ENCODE results near the gene TUBB1. TPM values are rescaled to one million over a fixed set of nuclear protein-coding genes. Genes with fewer than 3 reads are reported as not detected.

Gene TUBB1
- total and polyA plus RNA-seq, 2 donors (not counting 1 experiment from before 2014, with no cell fraction given): 0.22 to 0.43 TPM

DNA sequence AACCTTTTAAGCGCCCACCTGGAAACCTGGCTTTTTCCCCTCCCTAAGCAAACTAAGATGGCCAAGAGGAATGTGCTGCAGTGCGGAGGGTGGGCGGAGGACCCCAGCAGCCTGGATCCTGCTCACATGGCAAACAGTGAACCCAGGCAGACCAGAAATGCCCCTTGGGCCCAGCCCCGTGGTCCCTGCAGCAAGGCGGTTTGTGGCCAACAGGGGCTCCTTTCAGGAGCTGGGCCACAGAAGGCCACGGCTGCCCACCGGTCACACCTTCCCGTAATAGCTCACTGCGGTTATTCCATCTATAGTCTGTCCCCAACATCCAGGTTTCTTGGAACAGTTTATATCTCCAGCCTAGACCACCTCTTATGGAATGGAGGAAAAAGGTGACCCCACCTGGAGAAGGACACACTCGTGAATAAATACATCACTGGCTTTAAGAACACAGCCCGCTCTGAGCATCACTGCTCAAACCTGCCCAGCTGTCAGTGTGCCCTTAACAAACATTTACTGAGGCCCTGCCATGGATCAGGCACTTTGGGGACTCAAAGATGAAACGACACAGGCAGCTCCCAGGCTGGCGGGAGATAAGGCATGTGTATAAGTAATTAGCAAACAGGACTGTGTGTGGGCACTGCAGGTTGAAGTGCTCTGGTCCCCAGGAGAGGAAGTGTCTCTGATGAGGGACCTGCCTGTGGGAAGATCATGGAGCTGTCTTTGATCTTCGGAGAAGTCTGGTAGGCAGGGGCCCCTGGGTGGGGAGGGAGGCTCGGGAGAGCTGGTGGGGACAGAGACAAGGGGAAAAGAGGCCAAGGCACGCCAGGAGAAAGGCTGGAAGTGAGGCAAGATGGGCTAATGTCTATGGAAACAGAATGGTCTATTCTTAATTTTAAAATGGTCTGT lies 3.2 kb upstream of the TUBB1 start:
- Histone ChIP-seq H4K20me1 (ENCODE audit: control insufficient read depth, insufficient read depth, low read length, poor library complexity, severe bottlenecking) (no peaks in the 10 kb centered on the region), H3K4me1 (ENCODE audit: control insufficient read depth in 2 of 2, insufficient read depth in 2 of 2, low read length in 2 of 2) (peaks cover 20 to 24% of the 10 kb centered on the region in 2 donors), H3K27me3 (replicated peaks in 1 of 4; ENCODE audit: control extremely low read depth in 1 of 4, control insufficient read depth in 3 of 4, insufficient read depth in 4 of 4, low read length in 3 of 4) (no peaks in the 10 kb centered on the region), H3K27ac (ENCODE audit: low read length in 2 of 2) (peak overlapping the region; percentile 21 to 35), H3K79me2 (ENCODE audit: control insufficient read depth, insufficient read depth, low read length) (peaks cover 37% of the 10 kb centered on the region), H3K9me3 (ENCODE audit: control extremely low read depth in 1 of 3, control insufficient read depth in 2 of 3, insufficient read depth in 1 of 3, low read length in 2 of 3) (no peaks in the 10 kb centered on the region), H3K4me3 (ENCODE audit: control extremely low read depth in 1 of 5, extremely low read depth in 1 of 5, insufficient read depth in 1 of 5, low read depth in 2 of 5, low read length in 4 of 5) (peak overlapping the region in 1 of 5 experiments; percentile 2), H3K36me3 (replicated peaks in 1 of 2; ENCODE audit: control extremely low read depth in 1 of 2, control insufficient read depth in 1 of 2, extremely low read depth in 1 of 2, insufficient read depth in 2 of 2, low read length in 1 of 2) (no peaks in the 10 kb centered on the region), H2AFZ (ENCODE audit: insufficient read depth, low read depth, low read length, poor library complexity, severe bottlenecking) (peak overlapping the region; percentile 27), H3K9ac (ENCODE audit: low read length) (peak overlapping the region; percentile 16), H3K4me2 (replicated peaks; ENCODE audit: low read depth, low read length, poor library complexity, severe bottlenecking) (peak overlapping the region; percentile 54)
- 60% methylated on average over 11 of the region's 16 CpGs for WGBS (ENCODE audit: insufficient coverage)
- H3K27ac Mint-ChIP-seq: peak overlapping the region; percentile 87
- H3K27me3 Mint-ChIP-seq: no peaks in the 10 kb centered on the region
- TF ChIP-seq, protein P1, sequence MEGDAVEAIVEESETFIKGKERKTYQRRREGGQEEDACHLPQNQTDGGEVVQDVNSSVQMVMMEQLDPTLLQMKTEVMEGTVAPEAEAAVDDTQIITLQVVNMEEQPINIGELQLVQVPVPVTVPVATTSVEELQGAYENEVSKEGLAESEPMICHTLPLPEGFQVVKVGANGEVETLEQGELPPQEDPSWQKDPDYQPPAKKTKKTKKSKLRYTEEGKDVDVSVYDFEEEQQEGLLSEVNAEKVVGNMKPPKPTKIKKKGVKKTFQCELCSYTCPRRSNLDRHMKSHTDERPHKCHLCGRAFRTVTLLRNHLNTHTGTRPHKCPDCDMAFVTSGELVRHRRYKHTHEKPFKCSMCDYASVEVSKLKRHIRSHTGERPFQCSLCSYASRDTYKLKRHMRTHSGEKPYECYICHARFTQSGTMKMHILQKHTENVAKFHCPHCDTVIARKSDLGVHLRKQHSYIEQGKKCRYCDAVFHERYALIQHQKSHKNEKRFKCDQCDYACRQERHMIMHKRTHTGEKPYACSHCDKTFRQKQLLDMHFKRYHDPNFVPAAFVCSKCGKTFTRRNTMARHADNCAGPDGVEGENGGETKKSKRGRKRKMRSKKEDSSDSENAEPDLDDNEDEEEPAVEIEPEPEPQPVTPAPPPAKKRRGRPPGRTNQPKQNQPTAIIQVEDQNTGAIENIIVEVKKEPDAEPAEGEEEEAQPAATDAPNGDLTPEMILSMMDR (IDR thresholded peaks at IDR 0.05): no peak
- no peak for TF ChIP-seq EZH2 (IDR thresholded peaks at IDR 0.05; ENCODE audit: borderline replicate concordance, insufficient read depth, low read depth, low read length, poor library complexity, severe bottlenecking)
- ChIA-PET CTCF (no interaction called here), POLR2A (interaction anchor here (1.5 to 1.7 kb wide), 2 partner anchors 11 to 16 kb away, joined by 6 to 8 read pairs; partner anchors contain the start of gene ATP5F1E)
- H3K4me1 Mint-ChIP-seq: peaks cover 44% of the 10 kb centered on the region
- ATAC-seq (ENCODE audit: low read depth): no peak
- H3K9me3 Mint-ChIP-seq (ENCODE audit: insufficient read depth): no peaks in the 10 kb centered on the region
- peak overlapping the region; percentile 76 for H3K4me3 Mint-ChIP-seq
- intact Hi-C loops (cut with micrococcal nuclease): loop anchor here (1.0 to 2.0 kb wide), 2 partner anchors 9 to 17 kb away; partner anchors contain the start of genes ATP5F1E and CTSZ
- DNase-seq: no peak
